GM19239 (cell line): ENCODE measurements around the gene DNAH17.

Source experiments
- DNase-seq: peaks from one replicate; pipeline ENCODE4 v3.0.0; 2011; ENCODE audit warnings: low spot score; ENCODE audit not compliant: insufficient read length
- FAIRE-seq: peaks from 2 replicates; lab custom pipeline; 2011; peaks lifted over from hg19 to GRCh38; lab: Jason Lieb, UNC

The DNAH17 gene

GRCh38 chr17:78403822-78404221, 173.4 kb downstream of the DNAH17 start:
- FAIRE-seq: no peak
- DNase-seq: no peak

GRCh38 chr17:78401891-78402290, 175.3 kb downstream of the DNAH17 start:
- FAIRE-seq: no peak
- DNase-seq: no peak

GRCh38 chr17:78401246-78401645, 175.9 kb downstream of the DNAH17 start:
- DNase-seq (no peak), FAIRE-seq (no peak)

GRCh38 chr17:78400581-78401240, 176.5 kb downstream of the DNAH17 start:
- no peak for FAIRE-seq

GRCh38 chr17:78399693-78400144, 177.5 kb downstream of the DNAH17 start:
- FAIRE-seq (no peak), DNase-seq (no peak)

More at GRCh38 chr17:78400581-78401240, 176.5 kb downstream of the DNAH17 start:
- DNase-seq: no peak

GRCh38 chr17:78399028-78399692, 178.0 kb downstream of the DNAH17 start:
- no peak for DNase-seq
- FAIRE-seq: no peak

- FAIRE-seq (no peak), DNase-seq (no peak)
Observed at GRCh38 chr17:78398390-78398789, 178.8 kb downstream of the DNAH17 start.

GRCh38 chr17:78397681-78398101, 179.5 kb downstream of the DNAH17 start:
- no peak for FAIRE-seq
- no peak for DNase-seq

GRCh38 chr17:78396441-78397337, 180.5 kb downstream of the DNAH17 start:
- no peak for FAIRE-seq

GRCh38 chr17:78395155-78395554, 182.0 kb downstream of the DNAH17 start:
- no peak for DNase-seq
- no peak for FAIRE-seq

More at GRCh38 chr17:78396441-78397337, 180.5 kb downstream of the DNAH17 start:
- DNase-seq: no peak

- FAIRE-seq (no peak), DNase-seq (no peak)
Observed at GRCh38 chr17:78394209-78394608, 183.0 kb downstream of the DNAH17 start.

GRCh38 chr17:78393575-78393974, 183.6 kb downstream of the DNAH17 start:
- FAIRE-seq: no peak
- no peak for DNase-seq

- FAIRE-seq: no peak
- DNase-seq: no peak
Observed at GRCh38 chr17:78392295-78392694, 184.9 kb downstream of the DNAH17 start.

GRCh38 chr17:78391843-78392242, 185.4 kb downstream of the DNAH17 start:
- DNase-seq (no peak), FAIRE-seq (no peak)

GRCh38 chr17:78391051-78391431, 186.2 kb downstream of the DNAH17 start:
- DNase-seq (no peak), FAIRE-seq (no peak)

GRCh38 chr17:78390241-78391050, 186.8 kb downstream of the DNAH17 start:
- DNase-seq (no peak), FAIRE-seq (no peak)

GRCh38 chr17:78387977-78388941, 188.9 kb downstream of the DNAH17 start:
- no peak for DNase-seq
- FAIRE-seq: peak; percentile 74

- FAIRE-seq (no peak), DNase-seq (no peak)
Observed at GRCh38 chr17:78384479-78385175, 192.6 kb downstream of the DNAH17 start.
